ENCODE measurements around the gene OGFOD3.

GRCh38 chr17:82440991-82441627 lies 22.7 kb upstream of the OGFOD3 start:
- TF ChIP-seq, protein P1, sequence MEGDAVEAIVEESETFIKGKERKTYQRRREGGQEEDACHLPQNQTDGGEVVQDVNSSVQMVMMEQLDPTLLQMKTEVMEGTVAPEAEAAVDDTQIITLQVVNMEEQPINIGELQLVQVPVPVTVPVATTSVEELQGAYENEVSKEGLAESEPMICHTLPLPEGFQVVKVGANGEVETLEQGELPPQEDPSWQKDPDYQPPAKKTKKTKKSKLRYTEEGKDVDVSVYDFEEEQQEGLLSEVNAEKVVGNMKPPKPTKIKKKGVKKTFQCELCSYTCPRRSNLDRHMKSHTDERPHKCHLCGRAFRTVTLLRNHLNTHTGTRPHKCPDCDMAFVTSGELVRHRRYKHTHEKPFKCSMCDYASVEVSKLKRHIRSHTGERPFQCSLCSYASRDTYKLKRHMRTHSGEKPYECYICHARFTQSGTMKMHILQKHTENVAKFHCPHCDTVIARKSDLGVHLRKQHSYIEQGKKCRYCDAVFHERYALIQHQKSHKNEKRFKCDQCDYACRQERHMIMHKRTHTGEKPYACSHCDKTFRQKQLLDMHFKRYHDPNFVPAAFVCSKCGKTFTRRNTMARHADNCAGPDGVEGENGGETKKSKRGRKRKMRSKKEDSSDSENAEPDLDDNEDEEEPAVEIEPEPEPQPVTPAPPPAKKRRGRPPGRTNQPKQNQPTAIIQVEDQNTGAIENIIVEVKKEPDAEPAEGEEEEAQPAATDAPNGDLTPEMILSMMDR (IDR thresholded peaks at IDR 0.05): no peak
- TF ChIP-seq POLR2A (IDR thresholded peaks at IDR 0.05): no peak
